ENCODE data around the gene LFNG.

LFNG gene, protein sequence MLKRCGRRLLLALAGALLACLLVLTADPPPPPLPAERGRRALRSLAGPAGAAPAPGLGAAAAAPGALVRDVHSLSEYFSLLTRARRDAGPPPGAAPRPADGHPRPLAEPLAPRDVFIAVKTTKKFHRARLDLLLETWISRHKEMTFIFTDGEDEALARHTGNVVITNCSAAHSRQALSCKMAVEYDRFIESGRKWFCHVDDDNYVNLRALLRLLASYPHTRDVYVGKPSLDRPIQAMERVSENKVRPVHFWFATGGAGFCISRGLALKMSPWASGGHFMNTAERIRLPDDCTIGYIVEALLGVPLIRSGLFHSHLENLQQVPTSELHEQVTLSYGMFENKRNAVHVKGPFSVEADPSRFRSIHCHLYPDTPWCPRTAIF

DNA sequence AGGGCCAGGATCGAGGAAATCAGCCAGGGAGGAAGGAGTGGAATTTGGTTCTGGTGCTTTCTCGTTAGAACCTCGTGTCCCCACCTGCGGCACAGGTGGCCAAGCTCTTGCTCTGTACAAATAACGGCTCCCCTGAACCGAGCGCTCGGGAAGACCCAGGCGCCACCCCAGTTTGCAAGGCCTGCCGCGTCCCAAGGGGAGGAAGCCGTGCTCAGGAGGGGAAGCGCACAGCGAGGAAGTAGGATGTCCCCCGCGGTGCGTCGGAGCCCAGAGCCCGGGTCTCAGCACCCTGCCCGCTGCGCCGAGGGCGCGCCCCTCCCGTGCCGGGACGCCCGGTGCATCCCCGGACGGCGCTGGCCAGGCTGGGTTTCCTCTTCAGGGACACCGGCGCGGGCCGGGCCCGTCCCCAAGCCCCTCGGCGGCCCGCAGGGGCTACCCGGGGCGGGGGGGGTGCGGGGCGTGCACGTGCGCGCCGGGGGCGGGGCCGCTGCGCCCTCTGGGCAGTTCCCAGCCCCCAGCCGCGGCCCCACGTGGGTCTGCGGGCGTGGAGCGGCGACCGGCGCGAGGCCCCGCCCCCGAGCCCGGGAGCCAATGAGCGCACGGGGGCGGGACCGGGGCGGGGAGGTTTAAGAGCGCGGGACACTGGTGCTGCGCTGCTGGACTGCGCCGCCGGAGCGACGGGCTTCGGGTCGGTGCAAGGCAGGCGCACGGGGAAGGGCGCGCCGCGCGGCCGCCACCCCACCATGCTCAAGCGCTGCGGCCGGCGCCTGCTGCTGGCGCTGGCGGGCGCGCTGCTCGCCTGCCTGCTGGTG lies at the start of gene LFNG:
LFNG (plus strand) TSS at position 656 of the 812 bp plus-strand sequence; CDS start at position 744, 88 bp downstream.
- DNase-seq (ENCODE audit: low spot score): peak; percentile 88

DNA sequence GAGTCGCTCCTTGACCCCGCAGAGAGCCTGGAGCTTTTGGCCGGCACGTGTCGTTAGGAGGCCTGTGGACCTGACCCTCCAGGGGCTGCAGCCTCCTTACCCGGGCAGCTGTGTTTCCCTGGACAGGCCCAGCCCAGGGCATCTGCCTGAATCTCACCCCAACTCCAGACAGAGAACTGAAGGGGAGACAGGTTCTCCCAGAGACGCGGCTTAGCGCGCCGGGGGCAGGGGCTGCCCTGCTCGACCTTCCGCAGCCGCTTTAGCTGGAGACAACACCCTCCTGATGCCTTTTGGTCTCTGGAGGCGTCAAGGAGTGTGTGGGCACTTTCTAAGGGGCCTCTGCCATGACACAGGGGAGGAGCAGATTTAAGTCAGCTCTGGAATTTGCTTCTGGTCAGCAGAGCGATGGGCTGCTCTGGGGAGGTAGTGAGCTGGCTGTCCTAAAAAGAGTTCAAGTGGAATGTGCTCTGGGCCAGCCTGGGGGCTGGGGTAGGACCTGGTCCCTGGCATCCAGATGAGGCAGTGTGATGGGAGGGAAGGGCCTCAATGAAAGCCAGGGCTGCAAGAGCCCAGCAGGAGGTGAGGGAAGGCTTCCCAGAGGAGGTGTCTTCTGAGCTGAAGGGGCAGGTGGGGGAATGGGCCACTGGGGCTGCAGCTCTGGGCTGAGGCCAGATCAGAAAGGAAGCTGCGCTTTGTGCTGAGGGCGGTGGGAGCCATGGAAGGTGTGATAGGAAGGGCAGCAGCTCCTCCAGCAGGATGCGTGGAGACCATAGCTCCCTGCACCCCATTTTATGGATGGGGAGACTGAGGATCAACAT lies 49.2 kb upstream of the LFNG start:
- no peak for DNase-seq (ENCODE audit: low spot score)

DNA sequence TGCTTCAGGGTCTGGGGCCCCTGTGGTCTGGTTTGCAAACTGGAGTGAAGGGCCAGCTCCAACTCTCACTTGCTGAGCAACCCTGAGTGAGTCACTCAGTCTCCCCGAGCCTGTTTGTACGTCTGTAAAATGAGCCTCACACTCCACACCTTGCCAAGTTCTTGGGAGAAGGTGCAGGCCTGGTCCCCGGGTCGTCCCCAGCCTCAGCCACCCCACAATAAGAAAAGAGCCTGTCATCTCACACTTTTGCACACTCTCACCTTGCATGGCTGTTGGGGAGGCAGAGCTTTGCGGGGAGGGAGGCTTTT lies 48.6 kb upstream of the LFNG start:
- no peak for DNase-seq (ENCODE audit: low spot score)

DNA sequence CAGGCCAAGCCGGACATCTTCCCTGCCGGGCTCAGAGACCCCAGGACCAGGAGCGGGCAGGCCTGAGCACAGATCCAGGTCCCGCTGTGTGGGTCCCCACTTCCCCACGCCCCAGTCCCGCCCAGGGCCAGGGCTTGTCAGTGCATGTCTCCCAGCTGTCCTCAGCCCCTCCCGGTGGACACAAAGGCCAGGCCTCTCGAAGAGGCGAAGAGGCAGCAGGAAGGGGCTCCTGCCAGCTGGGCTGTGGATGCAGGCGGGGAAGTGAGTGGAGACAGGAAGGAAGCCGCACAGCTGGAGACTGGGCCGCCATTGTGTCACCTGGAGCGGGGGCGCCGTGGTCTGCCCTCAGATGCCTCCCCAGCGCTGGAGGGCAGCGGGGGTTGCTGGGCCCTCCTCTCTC lies 48.2 kb upstream of the LFNG start:
- DNase-seq (ENCODE audit: low spot score): no peak

DNA sequence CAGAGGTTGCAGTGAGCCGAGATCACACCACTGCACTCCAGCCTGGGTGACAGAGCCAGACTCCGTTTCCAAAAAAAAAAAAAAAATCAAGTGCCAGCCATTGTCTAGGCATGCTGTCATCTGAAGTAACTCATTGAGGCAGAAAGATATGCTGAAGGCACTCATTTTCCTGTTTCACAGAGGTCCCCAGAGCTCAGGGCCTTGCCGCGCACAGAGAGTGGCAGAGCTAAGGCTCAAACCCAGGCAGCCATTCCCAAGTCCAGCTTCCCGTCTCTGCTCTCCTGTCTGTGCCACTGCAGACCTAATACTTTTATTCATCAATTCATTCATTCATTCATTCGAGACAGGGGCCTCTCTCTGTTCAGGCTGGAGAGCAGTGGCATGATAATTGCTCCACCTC lies 46.8 kb upstream of the LFNG start:
- DNase-seq (ENCODE audit: low spot score): no peak

DNA sequence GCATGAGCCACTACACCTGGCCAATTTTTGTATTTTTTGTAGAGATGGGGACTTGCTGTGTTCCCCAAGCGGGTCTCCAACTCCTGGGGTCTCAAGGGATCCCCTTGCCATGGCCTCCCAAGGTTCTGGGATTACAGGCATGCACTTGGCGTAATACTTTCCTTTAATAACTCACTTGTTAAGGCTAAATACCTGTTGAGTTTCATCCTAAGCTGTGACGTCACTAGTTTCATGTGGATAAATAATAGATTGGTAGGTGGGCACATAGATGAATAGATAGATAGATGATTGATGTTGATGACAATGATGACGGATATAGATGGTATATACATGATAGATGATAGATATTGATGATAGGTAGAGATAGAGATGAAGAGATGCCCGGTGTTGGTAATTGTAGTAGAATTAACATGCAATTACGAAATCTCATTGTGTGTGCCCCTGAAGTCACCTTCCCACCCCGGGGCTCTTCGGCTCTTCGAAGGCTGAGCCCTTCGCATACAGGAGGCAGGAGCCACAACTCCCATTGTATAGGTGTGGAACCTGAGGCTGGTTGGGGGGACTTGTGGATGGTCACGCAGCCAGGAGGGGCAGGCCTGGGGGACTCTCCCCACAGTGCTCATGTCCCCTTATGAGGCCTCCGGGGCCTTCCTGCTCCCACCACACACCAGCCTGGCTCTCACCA lies 45.9 kb upstream of the LFNG start:
- no peak for DNase-seq (ENCODE audit: low spot score)

DNA sequence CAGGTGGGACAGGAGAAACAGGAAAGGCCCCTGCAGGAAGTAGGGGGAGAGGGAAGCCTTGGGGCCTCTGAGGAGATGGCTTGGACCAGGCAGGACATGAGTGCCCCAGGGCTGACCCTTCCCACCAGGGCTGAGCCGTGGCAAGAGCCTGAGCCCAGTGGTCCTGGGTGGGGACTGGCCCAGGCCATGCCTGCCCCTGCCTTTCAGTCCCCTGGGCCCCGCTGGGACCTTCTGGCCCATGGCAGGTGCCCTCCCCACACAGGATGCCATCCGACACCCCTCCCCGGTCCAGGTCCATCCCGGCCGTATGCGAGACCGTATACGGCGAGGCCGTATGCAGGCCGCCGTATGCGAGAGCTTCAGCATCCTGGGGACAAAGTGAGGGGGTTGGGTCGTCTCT lies 45.4 kb upstream of the LFNG start:
- no peak for DNase-seq (ENCODE audit: low spot score)

DNA sequence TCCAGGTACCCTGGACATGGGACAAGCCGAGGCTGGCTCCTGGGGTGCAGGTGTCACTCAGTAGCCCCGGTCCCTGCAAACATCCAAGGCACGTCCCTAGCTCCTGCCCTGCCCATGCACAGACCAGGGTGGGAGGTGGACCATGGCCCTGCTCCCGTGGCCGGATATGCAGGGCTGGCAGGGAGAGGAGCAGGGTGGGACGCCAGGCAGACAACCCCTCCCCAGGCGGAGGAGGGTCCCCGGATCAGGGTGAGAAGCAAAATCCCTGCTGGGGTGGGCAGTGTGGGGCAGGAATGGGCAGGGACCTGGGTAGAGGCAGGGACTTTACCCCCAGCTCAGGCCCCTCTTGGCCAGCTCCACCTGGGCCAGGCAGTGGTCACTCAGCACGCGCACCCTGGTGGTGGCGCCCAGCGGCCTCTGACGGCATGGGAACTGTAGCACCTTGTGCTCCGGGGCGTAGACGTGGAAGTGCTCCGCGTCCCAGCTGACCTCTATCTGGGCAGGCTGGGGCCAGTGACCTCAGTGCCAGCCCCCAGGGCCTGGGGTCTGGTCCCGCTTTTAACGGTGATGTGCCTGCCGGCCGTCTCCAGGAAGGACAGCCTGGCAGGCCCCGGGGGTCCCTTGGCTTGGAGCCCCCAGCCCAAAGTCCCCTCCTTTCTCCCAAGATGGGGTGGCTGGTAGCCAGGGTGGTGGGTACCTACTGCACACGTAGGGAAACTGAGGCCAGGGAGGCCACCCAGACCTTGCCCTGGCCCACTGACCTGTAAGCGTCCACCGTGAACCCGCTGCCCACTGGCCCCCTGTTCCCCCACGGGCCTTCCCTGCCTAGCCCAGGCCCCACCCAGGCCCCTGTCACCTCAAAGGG lies 44.5 kb upstream of the LFNG start:
- DNase-seq (ENCODE audit: low spot score): no peak

DNA sequence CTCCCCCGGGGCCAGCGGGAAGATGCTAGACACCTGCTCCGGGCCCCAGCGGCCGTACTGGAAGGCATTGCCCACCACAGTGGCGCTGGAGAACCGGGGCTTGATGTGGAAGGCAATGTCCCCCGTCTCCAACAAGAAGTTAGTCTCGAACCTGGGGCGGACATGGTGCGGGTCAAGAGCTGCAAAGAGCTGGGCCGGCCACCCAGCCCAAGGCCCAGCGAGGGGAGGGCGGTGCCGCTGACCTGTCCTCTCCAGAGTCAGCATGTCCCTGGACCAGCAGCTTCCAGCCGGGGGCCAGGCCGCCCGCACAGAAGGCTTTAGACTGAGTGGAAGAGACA lies 43.9 kb upstream of the LFNG start:
- no peak for DNase-seq (ENCODE audit: low spot score)

DNA sequence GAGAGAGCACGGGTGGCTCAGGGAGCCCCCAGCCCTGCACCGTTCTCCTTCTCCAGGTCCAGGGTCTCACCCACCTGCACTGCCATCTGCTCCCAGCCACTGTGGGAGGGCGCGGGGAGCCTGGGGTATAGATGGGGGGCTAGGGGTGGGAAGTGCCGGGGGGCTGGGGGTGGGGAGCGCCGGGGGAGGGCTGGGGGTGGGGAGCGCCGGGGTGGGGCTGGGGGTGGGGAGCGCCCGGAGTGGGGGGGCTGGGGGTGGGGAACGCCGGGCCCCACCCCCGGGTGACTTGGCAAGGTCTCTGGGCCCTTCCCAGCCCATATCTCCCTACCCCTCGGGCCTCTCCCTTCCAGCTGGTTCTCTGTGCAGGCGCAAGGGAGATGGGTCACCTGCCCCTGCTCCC lies 43.3 kb upstream of the LFNG start, which contains the start of gene GRIFIN:
GRIFIN (minus strand) TSS at position 101 of the 400 bp plus-strand sequence; CDS start at position 86, 15 bp downstream.
- no peak for DNase-seq (ENCODE audit: low spot score)

DNA sequence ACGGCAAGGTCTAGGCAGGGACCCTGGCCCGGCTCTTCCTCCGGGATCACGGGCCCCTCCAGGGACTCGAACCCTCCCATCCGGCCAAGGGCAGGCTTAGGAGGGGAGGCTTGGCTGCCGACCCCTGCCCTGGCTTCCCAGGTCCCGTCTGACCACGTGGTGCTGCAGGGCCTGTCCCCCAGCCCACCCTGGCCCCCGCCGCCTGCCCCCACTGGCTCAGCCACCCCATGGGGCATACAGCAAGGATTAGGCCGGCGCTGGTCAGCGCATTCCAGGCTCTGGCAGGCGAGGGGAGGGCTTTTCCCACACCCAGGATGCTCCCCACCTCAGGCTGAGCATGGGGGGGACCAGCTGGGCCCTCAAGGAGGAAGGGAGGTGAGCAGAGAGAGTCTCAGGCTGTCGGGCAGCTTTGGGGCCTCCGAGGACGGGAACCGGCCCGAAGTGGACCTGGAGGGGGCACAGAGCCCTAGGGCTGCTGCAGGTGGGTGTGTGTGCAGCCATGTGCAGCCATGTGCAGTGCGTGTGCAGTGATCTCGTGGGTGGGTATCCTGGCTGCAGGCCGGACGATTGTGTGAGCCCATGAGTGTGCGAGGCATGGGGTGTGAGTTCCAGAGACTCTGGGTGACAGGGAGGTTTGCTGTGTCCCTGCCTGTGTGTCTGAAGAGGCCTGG lies 42.7 kb upstream of the LFNG start:
- DNase-seq (ENCODE audit: low spot score): no peak

DNA sequence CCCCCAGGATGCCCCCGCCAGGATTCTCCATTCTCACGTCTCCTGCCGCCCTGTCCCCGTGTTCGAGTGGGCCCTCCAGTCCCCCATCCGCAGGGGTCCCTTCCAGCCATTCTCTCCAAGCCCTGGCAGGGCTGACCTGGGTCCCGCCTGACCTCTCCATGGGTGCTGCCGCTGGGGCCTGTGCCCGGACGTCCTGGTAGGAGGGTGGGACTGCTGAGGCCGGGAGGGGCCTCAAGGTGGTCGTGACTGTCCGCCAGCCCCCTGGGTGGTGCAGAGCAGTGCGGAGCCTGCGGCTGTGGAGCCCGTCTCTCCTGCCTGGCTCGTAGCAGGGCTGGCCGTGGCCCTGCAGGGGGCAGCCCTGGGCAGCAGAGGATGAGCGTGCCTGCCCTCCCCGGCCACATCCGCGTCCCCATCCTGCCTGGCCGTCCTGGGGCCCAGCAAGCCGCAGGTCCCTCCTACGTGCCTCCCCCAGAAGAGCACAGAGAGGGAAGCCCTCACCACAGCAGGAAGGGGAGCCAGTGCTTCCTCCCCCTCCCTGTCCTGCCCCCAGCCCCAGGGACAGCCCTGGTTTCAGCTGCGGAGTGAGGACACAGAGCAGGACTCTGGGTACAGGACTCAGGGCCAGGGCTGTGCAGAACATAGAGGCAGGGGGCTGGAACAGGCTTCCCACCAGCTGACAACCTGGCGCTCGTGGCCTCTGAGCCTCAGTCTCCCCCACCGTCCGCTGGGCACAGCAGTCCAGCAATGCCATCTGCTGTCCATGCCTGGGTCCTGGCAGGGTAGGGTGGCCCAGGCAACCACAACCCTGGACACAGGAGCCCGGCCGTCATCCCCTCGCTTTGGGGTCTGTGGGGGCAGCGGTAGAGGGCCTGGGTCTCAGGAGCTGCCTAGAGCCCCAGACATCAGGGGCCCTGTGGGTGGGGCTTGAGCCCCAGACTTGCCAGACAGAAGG lies 41.9 kb upstream of the LFNG start:
- DNase-seq (ENCODE audit: low spot score): peak; percentile 64

DNA sequence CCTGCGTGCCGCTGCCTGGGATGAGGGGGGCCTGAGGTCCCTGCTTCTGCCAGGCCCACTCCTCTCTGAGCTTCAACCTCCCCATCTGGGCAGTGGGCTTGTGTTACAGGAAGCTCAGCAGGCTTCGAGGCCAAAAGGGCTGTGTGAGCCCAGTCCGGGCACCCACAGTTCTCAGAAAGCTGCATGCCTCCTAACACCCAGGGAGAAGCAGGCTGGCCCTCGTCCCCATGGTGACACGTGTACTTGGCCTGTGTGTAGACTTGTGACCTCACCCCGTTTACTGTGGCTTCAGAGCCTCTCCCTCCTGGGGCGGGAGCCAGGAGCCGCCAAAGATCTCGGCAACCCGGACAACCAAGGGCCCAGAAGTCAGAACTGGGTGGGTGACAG lies 41.2 kb upstream of the LFNG start:
- DNase-seq (ENCODE audit: low spot score): no peak

DNA sequence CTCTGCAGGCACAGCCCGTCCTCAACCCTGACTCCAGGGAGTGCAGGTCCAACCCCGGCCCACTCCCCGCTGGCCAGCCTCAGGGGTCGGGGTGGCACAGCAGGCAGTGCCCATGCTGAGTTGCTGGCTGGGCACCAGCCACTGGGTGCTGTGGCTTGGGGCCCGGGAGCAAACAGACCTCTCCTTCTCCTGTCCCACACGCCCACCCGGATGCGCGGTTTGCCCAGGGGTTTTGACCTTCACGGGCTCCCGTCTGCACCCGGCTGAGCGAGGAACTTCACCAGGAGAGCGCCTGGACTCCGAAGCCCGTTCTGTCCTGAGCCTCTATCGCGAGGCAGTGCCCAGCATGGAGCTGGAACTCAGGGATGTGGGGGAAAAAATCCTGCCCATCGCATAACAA lies 40.8 kb upstream of the LFNG start:
- no peak for DNase-seq (ENCODE audit: low spot score)

DNA sequence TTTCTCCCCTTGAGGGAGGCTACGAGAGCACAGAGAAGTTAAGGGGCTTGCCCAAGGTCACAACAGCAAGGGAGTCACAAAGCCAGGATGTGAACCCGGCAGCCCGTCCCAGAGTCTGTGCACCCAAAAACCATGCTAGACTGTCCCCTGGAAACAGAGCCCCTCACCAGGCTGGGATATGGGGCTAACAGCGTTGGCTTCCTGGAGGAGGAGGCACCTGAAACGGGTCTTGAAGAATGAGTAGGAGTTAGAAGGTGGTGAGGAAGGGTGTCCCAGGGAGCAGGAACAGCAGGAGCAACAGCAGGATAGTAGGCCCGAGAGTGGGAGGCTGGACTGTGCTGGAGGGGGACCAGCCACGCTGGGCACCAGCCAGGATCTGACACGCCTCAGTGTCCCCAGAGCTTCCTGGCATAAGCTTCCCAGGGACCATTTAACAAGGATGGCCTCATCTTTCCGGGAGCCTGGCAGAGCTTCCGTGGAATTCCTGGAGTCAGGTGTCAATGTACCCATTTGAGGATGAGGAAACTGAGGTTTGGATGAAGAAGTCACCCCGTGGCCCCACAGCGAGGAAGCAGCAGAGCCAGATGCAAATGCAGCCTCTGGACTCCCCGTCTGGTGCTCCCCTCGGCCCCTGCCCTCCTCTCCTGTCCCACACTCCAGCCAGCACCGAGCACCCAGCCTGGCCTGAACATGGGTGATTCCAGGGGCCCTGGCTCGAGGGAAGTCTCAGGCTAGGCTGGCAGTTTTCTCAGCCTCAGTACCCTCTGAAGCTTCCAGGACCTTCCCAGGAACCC lies 40.1 kb upstream of the LFNG start:
- no peak for DNase-seq (ENCODE audit: low spot score)

DNA sequence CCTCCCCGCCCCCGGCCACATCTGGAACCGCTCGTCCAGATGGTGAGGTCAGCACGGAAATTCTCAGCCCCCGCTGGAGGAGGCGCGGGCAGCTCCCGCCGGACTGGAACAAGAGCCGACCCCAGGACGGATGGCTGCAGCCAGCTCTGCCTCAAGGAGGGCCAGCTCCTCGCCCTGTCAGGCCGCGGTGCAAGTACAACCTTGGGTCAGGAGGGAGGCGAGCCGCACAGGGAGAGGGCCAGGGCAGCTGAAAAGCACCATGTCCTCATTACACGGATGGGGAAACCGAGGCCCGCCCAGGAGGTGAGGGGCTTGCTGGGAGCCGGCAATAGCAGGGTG lies 39.5 kb upstream of the LFNG start:
- no peak for DNase-seq (ENCODE audit: low spot score)

DNA sequence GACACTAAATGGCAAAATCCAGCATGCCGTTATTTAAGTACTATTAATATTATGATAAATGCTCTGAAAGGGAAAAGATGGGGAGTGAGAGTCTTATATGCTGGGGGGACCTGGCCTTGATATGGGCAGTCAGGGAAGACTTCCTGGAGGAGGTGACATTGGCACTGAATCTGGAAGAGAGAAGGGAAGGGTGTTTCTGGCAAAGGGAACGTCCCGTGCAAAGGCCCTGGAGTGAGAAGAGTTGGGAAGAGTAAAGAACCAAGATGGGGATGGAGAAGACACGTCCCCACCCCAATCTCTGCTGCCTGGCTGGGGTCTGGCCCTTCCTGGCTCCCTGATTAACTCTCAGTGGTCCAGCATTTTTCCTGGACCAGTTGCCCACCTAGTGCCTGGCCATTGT lies 38.4 kb upstream of the LFNG start:
- no peak for DNase-seq (ENCODE audit: low spot score)

DNA sequence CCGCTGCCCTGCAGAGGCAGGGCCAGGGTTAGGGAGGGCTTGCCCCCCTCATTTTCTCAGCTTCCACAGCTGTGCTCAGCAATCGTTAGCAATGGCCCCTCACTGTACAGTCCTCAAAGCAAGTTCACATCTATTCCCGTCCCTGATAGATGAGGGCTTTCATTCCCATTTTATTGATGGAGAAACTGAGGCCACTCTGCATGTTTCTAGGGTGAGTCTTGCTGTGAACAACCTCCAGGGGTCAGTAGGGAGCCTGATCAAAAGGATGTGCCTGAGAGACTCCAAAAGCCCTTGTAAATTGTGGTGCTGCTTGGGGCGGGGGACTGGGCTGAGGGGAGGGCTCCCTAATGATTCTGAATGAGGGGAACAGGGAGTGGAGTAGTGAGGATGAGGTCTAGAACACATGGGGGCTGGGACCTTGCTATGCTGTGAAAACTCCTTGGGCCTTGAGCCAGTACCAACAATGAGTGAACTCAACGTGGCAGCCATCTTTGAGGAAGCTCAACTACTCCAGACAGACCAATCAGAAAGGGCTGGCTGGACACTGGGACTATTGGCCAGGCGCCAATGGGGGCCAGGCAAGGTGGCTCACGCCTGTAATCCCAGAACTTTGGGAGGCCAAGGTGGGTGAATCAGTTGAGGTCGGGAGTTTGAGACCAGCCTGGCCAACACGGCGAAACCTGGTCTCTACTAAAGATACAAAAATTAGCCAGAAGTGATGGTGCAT lies 36.7 kb upstream of the LFNG start:
- DNase-seq (ENCODE audit: low spot score): no peak
